IPS-11a (cell line): Measurements from ENCODE around the gene SLX1A.
A peak's percentile ranks its signal among the peaks of the same experiment; 100 is the strongest.
"Not testable (repeated sequence)": the region's sequence is repeated elsewhere in the genome, so short reads cannot be mapped to it uniquely, and the experiment has no call there.

ENCODE experiments used
- H3K4me3 ChIP-seq: one replicate; pipeline ENCODE4 v1.5.1; 2013; ENCODE audit warnings: low read depth, low read length, control low read depth

Gene SLX1A

DNA sequence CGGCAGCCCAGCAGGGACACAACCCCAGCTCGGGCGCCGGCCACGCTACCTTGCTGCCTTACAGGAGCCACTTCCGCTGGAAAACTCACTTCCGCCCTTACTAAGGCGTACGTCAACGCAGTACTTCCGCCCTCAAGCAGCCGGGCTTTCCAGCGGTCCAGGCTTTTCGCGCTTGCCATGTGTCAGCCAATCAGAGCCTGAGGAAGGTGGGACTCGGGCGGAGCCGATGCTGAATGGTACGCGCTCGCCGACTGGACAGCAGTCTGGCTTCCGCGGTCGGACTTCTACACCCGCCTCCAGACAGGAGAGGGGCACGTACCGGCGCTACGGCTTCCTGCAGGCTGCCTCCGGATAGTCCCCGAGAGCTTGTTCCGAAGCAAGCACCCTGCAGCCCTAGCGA, at the start of gene SLX1A, which contains the start of gene BOLA2B:
SLX1A (plus strand) TSS at position 261 of the 400 bp plus-strand sequence. CDS start 210 bp downstream, outside the sequence.
BOLA2B (minus strand) TSS at position 52 of the 400 bp plus-strand sequence. CDS start 71 bp downstream, outside the sequence.
- H3K4me3 ChIP-seq: peak within 1 kb of the TSS; percentile 25

DNA sequence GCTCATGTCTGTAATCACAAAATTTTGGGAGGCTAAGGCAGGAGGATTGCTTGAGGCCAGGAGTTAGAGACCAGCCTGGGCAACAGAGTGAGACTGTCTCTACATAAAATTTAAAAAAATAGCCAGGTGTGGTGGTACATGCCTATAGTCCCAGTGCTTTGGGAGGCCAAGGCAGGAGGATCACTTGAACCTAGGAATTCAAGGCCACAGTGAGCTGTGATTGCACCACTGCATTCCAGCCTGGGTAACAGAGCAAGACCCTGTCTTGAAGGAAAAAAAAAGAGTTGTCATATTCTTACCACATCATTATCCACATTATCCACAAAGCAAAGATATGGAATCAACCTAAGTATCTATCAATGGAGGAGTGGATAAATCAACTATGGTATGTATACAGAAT, 49.7 kb upstream of the SLX1A start:
- H3K4me3 ChIP-seq: no peak overlapping the region

DNA sequence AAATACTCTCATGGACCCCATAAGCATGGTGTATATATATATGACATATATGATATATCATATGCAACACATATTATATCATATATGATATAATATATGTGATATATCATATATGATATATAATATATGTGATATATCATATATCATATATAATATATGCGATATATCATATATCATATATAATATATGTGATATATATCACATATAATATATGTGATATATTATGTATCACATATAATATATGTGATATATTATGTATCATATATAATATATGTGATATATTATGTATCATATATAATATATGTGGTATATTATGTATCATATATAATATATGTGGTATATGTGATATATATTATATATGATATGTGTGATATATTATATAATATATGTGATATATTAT, 48.8 kb upstream of the SLX1A start:
- no peak overlapping the region for H3K4me3 ChIP-seq

DNA sequence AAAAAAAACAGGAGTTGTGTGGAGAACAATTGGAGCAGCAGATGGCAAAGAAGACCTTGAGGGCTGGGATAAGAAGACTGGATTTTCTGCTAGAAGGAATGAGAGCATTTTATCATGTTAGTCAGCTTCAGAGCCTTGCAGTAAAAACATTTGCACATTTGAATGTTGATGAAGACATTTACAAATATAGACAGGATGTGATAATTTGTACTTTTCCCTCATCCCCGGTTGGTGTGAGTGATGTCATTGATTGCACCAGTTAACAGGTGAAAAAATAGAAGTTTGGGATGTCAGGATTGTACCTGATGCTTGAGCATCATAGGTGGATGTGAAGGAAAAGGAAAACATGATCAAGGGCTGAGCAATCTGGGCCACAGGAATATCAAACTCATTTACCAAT, 48.0 kb upstream of the SLX1A start:
- no peak overlapping the region for H3K4me3 ChIP-seq

DNA sequence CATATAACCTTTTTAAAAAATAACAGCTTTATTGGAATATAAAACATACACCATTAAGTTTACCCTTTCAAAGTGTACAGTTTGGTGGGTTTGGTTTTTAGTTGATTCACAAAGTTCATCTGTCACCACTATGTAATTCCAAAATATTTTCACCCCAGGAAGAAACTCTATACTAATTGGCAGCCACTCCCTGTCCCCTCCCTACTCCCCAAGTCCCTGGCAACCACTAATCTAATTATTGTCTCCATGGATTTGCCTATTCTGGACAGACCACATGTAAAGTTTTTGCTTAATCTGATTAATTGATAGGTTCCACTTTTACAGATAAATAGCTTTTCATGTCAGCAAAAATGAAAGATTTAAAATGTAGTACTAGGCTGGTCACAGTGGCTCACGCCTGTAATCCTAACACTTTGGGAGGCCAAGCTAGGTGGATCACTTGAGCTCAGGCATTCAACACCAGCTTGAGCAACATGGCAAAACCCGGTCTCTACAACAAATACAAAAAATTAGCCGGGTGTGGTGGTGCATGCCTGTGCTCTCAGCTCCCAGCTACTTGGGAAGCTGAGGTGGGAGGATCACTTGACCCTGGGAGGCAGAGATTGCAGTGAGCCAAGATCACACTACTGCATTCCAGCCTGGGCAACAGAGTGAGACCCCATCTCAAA, 45.7 kb upstream of the SLX1A start:
- no peak overlapping the region for H3K4me3 ChIP-seq

DNA sequence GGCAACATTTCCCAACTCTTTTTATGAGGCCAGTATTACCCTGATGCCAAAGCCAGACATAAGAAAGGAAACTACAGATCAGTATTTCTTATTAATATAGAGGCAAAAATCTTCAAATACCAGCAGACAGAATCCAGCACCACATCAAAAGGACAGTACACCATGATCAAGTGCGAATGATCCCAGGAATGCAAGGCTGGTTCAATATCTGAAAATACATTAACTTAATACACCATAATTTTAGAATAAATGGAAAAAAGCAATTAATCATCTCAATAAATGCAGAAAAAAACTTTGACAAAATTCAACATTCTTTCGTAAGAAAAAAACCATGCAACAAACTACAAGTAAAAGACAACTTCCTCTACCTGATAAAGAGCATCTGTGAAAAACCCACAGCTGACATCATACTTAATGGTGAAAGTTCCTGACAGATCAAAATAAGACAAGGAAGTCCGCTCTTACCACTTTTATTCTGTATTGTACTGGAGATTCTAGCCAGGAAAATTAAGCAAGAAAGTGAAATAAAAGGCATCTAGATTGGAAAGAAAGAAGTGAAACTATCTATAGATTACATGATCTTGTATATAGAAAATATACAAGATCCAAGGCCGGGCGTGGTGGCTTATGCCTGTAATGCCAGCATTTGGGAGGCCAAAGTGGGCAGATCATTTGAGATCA, 44.3 kb upstream of the SLX1A start:
- no peak overlapping the region for H3K4me3 ChIP-seq

DNA sequence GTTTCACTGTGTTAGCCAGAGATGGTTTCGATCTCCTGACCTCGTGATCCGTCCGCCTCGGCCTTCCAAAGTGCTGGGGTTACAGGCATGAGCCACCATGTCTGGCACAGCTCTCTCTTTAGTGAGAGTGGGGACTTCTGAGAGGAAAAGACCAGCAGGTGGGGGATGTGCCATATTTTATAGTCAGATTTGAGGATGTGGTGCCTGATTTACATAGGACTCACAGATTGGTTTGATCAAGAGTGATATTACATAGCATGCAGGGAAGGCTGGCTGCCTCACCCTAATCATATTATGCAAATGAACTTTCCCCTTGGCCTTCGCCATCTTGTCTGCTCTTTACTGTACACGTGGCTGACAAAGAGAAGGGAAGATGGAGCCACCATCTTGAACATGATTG, 42.6 kb upstream of the SLX1A start:
- no peak overlapping the region for H3K4me3 ChIP-seq

DNA sequence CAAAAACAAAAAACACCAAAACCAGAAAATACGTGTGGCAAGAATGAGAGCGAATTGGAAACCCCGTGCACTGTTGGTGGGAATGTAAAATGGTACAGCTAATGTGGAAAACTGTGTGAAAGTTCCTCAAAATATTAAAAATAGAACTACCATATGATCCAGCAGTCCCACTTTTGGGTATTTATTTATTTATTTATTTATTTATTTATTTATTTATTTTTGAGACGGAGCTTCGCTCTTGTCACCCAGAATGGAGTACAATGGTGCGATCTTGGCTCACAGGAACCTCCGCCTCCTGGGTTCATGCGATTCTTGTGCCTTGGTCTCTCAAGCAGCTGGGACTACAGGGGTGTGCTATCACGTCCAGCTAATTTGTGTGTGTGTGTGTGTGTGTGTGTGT, 41.2 kb upstream of the SLX1A start:
- H3K4me3 ChIP-seq: no peak overlapping the region

DNA sequence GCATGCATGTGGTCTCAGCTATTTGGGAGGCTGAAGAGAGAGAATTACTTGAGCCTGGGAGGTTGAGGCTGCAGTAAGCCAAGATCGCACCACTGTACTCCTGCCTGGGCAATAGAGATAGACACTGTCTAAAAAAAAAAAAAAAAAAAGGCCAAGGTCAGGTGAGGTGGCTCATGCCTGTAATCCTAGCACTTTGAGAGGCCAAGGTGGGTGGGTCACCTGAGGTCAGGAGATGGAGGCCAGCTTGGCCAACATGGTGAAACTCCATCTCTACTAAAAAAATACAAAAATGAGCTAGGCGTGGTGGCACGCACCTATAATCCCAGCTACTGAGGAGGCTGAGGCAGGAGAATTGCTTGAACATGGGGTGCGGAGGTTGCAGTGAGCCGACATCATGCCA, 38.5 kb upstream of the SLX1A start:
- H3K4me3 ChIP-seq: no peak overlapping the region

DNA sequence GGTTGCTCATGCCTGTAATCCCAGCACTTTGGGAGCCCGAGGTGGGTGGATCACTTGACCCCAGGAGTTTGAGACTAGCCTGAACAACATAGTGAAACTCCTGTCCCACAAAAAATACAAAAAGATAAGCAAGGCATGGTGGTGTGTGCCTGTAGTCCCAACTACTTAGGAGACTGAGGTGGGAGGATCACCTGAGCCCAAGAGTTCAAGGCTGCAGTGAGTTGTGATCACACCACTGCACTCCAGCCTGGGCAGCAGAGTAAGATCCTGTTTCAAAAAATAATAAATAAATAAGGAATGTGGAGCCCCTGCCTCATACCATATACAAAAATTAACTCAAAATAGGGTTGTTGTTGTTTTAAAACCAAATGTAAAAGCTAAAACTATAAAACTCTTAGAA, 36.5 kb upstream of the SLX1A start:
- H3K4me3 ChIP-seq: no peak overlapping the region

DNA sequence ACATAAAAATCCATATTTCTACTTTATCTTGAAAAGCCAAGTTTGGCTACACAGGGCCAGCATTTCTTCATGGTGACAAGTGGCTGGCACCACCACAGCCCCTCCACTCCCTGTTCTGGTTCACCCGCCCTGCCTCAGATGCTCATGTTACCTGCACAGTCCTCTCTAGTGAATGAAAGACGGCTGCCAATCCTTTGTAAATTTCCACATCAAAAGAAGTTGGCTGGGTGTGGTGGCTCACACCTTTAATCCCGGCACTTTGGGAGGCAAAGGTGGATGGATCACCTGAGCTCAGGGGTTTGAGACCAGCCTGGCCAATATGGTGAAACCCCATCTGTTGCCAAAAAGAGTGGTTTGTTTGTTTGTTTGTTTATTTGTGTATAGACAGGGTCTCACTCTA, 30.1 kb upstream of the SLX1A start:
- H3K4me3 ChIP-seq: no peak overlapping the region

DNA sequence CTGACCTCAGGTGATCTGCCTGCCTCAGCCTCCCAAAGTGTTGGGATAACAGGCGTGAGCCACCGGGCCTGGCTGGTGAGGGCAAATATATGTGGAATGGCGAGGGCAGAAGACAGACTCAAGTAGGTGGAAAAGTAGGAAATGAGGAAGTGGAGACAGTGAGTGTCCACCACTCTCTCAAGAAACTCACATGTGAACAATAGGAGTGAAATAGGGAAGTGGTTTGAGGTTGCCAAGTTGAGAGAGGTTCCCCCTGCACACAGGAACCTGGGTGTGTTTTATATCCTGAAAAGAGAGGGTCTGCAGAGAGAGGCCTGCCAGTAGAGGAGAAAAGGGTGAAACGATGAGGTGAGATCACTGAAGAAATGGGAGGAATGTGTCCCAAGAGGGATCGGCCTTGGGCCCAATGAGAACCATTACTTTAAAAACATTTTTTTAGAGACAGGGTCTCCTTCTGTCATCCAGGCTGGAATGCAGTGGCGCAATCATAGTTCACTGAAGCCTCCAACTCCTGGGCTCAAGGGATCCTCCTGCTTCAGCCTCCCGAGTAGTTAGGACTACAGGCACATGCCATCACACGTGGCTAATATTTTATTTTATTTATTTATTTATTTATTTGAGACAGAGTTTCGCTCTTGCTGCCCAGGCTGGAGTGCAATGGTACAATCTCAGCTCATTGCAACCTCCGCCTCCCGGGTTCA, 27.3 kb upstream of the SLX1A start:
- H3K4me3 ChIP-seq: no peak overlapping the region

DNA sequence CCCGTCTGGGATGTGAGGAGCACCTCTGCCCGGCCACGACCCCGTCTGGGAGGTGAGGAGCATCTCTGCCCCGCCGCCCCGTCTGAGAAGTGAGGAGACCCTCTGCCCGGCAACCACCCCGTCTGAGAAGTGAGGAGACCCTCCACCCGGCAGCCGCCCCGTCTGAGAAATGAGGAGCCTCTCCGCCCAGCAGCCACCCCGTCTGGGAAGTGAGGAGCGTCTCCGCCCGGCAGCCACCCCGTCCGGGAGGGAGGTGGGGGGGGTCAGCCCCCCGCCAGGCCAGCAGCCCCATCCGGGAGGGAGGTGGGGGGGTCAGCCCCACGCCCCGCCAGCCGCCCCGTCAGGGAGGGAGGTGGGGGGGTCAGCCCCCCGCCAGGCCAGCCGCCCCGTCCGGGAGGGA, 24.9 kb upstream of the SLX1A start:
- not testable (repeated sequence) for H3K4me3 ChIP-seq

DNA sequence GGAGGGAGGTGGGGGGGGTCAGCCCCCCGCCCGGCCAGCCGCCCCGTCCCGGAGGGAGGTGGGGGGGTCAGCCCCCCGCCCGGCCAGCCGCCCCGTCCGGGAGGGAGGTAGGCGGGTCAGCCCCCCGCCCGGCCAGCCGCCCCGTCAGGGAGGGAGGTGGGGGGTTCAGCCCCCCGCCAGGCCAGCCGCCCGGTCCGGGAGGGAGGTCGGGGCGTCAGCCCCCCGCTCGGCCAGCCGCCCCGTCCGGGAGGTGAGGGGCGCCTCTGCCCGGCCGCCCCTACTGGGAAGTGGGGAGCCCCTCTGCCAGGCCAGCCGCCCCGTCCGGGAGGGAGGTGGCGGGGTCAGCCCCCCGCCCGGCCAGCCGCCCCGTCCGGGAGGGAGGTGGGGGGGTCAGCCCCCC, 24.3 kb upstream of the SLX1A start:
- H3K4me3 ChIP-seq: not testable (repeated sequence)

DNA sequence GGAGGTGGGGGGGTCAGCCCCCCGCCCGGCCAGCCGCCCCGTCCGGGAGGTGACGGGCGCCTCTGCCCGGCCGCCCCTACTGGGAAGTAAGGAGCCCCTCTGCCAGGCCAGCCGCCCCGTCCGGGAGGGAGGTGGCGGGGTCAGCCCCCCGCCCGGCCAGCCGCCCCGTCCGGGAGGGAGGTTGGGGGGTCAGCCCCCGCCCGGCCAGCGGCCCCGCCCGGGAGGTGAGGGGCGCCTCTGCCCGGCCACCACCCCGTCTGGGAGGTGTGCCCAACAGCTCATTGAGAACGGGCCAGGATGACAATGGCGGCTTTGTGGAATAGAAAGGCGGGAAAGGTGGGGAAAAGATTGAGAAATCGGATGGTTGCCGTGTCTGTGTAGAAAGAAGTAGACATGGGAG, 23.5 kb upstream of the SLX1A start:
- not testable (repeated sequence) for H3K4me3 ChIP-seq

DNA sequence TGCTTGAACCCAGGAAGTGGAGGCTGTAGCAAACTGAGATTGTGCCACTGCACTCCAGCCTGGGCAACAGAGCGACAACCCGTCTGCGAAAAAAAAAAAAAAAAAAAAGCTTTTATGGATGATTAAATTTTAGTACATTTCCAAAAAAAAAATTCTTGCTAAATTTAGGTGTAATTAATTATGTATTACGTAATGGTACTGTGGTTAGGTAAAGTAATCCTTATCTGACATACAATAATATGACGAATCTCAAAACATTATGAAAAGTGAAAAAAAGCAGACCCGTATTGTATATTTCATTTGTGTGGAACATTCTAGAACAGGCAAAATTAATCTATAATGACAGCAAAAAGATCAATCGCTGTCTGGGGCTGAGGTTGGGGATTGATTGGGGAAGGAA, 20.6 kb upstream of the SLX1A start:
- no peak overlapping the region for H3K4me3 ChIP-seq

DNA sequence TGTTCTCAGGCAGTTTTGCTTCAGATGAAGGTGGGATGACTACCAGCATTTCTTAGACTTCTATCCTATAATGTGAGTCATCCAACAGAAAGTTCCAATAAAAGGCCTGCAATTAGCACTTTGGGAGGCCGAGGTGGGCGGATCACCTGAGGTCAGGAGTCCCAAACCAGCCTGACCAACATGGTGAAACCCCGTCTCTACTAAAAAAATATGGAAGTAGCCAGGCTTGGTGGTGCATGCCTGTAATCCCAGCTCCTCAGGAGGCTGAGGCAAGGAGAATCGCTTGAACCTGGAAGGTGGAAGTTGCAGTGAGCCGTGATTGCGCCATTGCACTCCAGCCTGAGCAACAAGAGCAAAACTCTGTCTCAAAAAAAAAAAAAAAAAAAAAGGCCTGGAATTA, 16.8 kb upstream of the SLX1A start:
- not testable (repeated sequence) for H3K4me3 ChIP-seq

DNA sequence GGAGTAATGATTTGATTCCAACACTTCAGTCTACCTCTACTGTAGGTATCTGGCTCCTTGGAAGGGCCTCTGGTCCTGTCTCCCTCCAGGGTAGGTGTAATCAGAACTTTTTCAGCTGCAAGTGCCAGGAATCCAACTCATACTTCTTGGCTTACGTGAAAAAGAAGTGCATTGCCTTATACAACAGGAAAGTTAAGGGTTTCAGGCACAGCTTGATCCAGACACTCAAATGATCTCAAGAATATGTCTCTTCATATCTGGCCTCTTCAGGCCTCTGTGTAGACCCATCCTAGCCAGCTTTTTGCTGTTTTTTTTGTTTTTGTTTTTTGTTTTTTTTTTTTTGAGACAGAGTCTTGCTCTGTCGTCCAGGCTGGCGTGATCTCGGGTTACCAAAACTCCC, 14.5 kb upstream of the SLX1A start:
- no peak overlapping the region for H3K4me3 ChIP-seq

DNA sequence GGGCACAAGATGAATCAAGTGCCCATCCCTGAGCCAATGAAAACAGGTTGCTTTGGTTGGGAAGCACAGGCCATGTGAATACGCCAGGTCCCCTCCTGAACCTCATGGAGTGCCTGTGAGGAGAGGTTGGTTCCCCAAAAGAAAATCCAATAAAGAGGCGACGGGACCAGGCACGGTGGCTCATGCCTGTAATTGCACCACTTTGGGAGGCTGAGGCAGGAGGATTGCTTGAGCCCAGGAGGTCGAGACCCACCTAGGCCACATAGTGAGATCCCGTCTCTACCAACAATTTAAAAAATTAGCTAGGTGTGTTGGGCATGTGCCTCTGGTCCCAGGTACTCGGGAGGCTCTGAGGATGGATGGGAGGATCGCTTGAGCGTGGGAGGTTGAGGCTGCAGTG, 13.7 kb upstream of the SLX1A start:
- no peak overlapping the region for H3K4me3 ChIP-seq

DNA sequence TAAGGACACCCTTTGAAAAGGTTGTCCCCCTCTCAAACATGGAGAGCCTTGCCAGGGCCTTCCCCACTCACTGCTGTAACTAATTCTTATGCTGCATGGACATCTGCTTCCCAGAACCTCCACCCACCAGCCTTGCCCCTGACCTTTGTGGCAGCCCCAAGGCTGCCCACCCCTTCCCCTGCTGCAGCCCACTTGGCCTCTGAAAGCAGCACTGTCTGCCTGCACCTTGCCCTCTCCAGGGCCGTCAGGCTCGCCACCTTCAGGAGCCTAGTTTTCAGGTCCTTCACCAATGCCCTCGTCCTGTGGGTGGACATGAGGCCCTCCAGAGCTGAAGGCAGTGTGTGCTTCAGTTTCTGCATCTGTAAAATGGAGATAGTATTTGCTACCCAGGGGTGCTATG, 12.9 kb upstream of the SLX1A start:
- H3K4me3 ChIP-seq: no peak overlapping the region

DNA sequence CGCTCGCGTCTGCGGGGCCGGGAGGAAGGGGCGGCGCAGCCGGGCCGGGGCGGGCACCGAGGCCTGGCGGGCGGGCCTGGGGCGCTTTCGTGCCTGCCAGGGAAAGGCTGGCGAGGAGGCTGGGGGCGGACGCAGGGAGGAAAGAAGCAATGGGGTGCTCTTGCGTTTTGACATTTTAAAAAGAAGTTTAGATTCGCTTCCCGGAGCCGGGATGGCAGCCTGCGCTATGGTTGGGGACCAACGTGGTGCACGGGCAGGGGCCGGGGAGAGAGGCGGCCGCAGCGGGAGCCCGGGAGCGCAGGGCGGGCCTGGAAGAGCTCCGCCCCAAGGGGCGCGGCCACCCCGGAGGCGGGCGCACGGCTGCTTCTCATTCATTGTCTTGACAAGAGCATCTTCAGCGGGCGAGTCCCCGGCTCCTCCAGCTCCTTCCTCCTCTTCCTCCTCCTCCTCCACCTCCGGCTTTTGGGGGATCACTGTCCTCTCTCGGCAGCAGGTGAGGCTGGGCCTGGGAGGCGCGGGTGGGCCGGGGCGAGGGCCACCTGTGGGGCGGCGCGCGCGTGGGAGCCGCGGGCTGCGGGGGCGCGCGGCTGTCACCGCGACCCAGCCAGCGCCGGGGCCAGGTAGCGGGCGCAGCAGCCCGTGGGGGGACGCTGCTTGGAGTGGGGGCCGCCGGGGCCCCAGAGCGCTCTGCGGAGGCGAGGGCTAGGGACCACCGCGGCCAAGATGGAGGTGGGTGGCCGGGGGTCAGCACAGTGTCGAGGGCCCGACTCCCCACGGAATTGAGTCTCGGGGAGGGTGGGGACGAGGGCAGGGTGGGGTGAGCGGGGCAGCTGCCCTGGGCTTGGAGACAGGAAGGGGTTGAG, 10.2 kb upstream of the SLX1A start, which contains the start of gene CORO1A:
CORO1A (plus strand) TSS at position 370 of the 863 bp plus-strand sequence. CDS start 1,608 bp downstream, outside the sequence.
- peak within 1 kb of the TSS; percentile 60 for H3K4me3 ChIP-seq
